IPS-18c (cell line): ENCODE results near the gene PPP1R13B.
"Not testable (repeated sequence)": the region's sequence is repeated elsewhere in the genome, so short reads cannot be mapped to it uniquely, and the experiment has no call there.

ENCODE experiments used
- H3K4me3 ChIP-seq: 2 replicates; pipeline ENCODE4 v1.7.0; 2013; ENCODE audit warnings: low read depth, mild to moderate bottlenecking, low read length, moderate library complexity; ENCODE audit not compliant: insufficient read depth
- H3K9me3 ChIP-seq: one replicate; pipeline ENCODE4 v1.6.1; 2013; ENCODE audit warnings: mild to moderate bottlenecking, low read length, moderate library complexity; ENCODE audit not compliant: control insufficient read depth, insufficient read depth

PPP1R13B gene

GRCh38 chr14:103848175-103849077 is 1.1 kb upstream of the PPP1R13B start:
- no peaks in the 10 kb centered on the region for H3K9me3 ChIP-seq
- peak overlapping the region; percentile 66 for H3K4me3 ChIP-seq

- H3K4me3 ChIP-seq = peak overlapping the region; percentile 68
- H3K9me3 ChIP-seq = no peaks in the 10 kb centered on the region
Measured at GRCh38 chr14:103846543-103847450, 578 bp downstream of the PPP1R13B start.

GRCh38 chr14:103846097-103846496 is 1.3 kb downstream of the PPP1R13B start:
- peak overlapping the region; percentile 68 for H3K4me3 ChIP-seq
- H3K9me3 ChIP-seq = no peaks in the 10 kb centered on the region

GRCh38 chr14:103845327-103845726 is 2.0 kb downstream of the PPP1R13B start:
- Histone ChIP-seq H3K4me3 (no peak overlapping the region), H3K9me3 (no peaks in the 10 kb centered on the region)

- not testable (repeated sequence) for H3K4me3 ChIP-seq
Measured at GRCh38 chr14:103841265-103841664, 6.1 kb downstream of the PPP1R13B start.

GRCh38 chr14:103840014-103840413 is 7.4 kb downstream of the PPP1R13B start:
- Histone ChIP-seq H3K4me3 (no peak overlapping the region), H3K9me3 (no peaks in the 10 kb centered on the region)

More at GRCh38 chr14:103841265-103841664, 6.1 kb downstream of the PPP1R13B start:
- not testable (repeated sequence) for H3K9me3 ChIP-seq

- H3K4me3 ChIP-seq = no peak overlapping the region
- H3K9me3 ChIP-seq = no peaks in the 10 kb centered on the region
Measured at GRCh38 chr14:103839579-103839978, 7.8 kb downstream of the PPP1R13B start.

GRCh38 chr14:103838117-103838516 is 9.3 kb downstream of the PPP1R13B start:
- no peak overlapping the region for H3K4me3 ChIP-seq
- H3K9me3 ChIP-seq = no peaks in the 10 kb centered on the region

GRCh38 chr14:103836976-103837725 is 10.2 kb downstream of the PPP1R13B start:
- H3K4me3 ChIP-seq = no peak overlapping the region

GRCh38 chr14:103834956-103835355 is 12.4 kb downstream of the PPP1R13B start:
- Histone ChIP-seq H3K9me3 (no peaks in the 10 kb centered on the region), H3K4me3 (no peak overlapping the region)

More at GRCh38 chr14:103836976-103837725, 10.2 kb downstream of the PPP1R13B start:
- H3K9me3 ChIP-seq = no peaks in the 10 kb centered on the region

- H3K9me3 ChIP-seq = no peaks in the 10 kb centered on the region
- no peak overlapping the region for H3K4me3 ChIP-seq
Measured at GRCh38 chr14:103833711-103834110, 13.7 kb downstream of the PPP1R13B start.

GRCh38 chr14:103832046-103832445 is 15.3 kb downstream of the PPP1R13B start:
- no peaks in the 10 kb centered on the region for H3K9me3 ChIP-seq
- no peak overlapping the region for H3K4me3 ChIP-seq

GRCh38 chr14:103830511-103831270 is 16.7 kb downstream of the PPP1R13B start:
- H3K9me3 ChIP-seq = no peaks in the 10 kb centered on the region
- no peak overlapping the region for H3K4me3 ChIP-seq

GRCh38 chr14:103828315-103828967 is 18.9 kb downstream of the PPP1R13B start:
- H3K4me3 ChIP-seq = no peak overlapping the region

GRCh38 chr14:103825101-103825500 is 22.3 kb downstream of the PPP1R13B start:
- Histone ChIP-seq H3K9me3 (no peaks in the 10 kb centered on the region), H3K4me3 (no peak overlapping the region)

More at GRCh38 chr14:103828315-103828967, 18.9 kb downstream of the PPP1R13B start:
- H3K9me3 ChIP-seq = no peaks in the 10 kb centered on the region

- Histone ChIP-seq H3K9me3 (no peaks in the 10 kb centered on the region), H3K4me3 (no peak overlapping the region)
Measured at GRCh38 chr14:103820908-103821307, 26.5 kb downstream of the PPP1R13B start.
